K562 treated with DMSO at 1 percent for 48 hours (cell line): ENCODE measurements around the gene GPR160. TPM values are rescaled to one million over a fixed set of nuclear protein-coding genes. Genes with fewer than 3 reads are reported as not detected.

Experiments
- total RNA-seq: library from RNA; unstranded; fragments of 300-600 nt; gene quantifications from 2 replicates; pipeline ENCODE4 v1.2.3, GENCODE V29; 2022; ENCODE audit warnings: low replicate concordance; ENCODE audit errors: extremely low read depth

The GPR160 gene, protein sequence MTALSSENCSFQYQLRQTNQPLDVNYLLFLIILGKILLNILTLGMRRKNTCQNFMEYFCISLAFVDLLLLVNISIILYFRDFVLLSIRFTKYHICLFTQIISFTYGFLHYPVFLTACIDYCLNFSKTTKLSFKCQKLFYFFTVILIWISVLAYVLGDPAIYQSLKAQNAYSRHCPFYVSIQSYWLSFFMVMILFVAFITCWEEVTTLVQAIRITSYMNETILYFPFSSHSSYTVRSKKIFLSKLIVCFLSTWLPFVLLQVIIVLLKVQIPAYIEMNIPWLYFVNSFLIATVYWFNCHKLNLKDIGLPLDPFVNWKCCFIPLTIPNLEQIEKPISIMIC
- not detected in 2 replicates for total RNA-seq

DNA sequence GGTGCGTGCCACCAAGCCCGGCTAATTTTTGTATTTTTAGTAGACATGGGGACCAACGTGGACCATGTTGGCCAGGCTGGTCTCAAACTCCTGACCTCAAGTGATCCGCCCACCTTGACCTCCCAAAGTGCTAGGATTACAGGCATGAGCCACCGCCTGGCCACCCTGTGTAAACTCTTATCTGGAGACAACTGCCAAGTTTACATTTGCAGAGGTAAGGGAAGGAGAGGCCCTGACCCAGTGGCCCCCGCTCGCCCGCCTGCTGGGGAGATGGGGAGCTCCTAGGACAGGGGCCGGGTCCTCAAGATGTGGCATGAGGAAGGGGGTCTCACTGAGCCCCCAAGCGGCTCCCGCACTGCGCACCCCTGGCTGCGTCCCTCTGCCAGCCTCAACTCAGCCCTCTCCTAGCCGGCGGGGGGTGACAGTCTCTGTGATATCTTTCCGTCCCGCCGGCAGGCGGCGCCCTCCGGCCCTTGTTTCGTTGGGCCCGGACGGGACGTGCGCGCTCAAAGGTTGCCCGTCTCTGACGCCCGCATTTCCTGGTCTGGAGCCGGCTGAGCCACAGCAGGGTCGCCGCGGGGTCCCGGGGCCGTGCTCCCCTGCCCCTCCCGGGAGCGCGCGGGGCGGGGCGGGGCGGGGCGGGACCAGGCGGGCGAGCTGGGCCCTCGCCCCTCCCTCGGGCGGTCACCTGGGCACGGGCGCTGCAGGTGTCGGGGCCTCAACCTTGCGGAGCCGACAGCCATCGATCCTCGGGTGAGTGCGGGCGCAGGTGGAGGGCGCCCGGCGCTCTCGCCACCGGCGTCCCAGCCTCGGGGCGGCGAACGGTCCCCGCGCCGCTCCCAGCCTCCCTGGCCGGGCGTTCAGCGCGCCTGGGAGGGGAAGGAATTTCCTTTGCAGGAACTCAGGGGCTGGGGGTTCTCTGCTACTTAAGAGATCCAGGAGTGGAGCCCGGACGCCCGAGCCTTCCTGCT, at the start of gene GPR160:
Gene GPR160, plus strand, starts transcription at position 533 of the 971 bp plus-strand sequence. CDS start 45,978 bp downstream, outside the sequence.

Other genes starting within 250 kb of the GPR160 start
- not detected in 2 replicates for gene LRRIQ4, start 225.1 kb upstream of the GPR160 start, total RNA-seq
- not detected in 2 replicates for gene LRRC34, start 225.1 kb upstream of the GPR160 start, total RNA-seq
- not detected in 2 replicates for gene LRRC31, start 168.1 kb upstream of the GPR160 start, total RNA-seq
- gene SAMD7, start 126.4 kb upstream of the GPR160 start, total RNA-seq = not detected in 2 replicates
- not detected in 2 replicates for gene SEC62, start 71.2 kb upstream of the GPR160 start, total RNA-seq
- not detected in 2 replicates for gene PHC3, start 143.7 kb downstream of the GPR160 start, total RNA-seq
- not detected in 2 replicates for gene PRKCI, start 184.4 kb downstream of the GPR160 start, total RNA-seq